ENCODE results near the gene EBLN2. TPM values are rescaled to one million over a fixed set of nuclear protein-coding genes. Genes with fewer than 3 reads are reported as not detected.
"Not testable (repeated sequence)": the region's sequence is repeated elsewhere in the genome, so short reads cannot be mapped to it uniquely, and the experiment has no call there.

Gene EBLN2
- total RNA-seq, 1 donor, result 5.8 TPM

- TF ChIP-seq, protein P1, sequence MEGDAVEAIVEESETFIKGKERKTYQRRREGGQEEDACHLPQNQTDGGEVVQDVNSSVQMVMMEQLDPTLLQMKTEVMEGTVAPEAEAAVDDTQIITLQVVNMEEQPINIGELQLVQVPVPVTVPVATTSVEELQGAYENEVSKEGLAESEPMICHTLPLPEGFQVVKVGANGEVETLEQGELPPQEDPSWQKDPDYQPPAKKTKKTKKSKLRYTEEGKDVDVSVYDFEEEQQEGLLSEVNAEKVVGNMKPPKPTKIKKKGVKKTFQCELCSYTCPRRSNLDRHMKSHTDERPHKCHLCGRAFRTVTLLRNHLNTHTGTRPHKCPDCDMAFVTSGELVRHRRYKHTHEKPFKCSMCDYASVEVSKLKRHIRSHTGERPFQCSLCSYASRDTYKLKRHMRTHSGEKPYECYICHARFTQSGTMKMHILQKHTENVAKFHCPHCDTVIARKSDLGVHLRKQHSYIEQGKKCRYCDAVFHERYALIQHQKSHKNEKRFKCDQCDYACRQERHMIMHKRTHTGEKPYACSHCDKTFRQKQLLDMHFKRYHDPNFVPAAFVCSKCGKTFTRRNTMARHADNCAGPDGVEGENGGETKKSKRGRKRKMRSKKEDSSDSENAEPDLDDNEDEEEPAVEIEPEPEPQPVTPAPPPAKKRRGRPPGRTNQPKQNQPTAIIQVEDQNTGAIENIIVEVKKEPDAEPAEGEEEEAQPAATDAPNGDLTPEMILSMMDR (IDR thresholded peaks at IDR 0.05; ENCODE audit: insufficient read depth, low read length), result peak; percentile 45
- H3K4me3 ChIP-seq (ENCODE audit: low read depth, low read length), result no peak overlapping the region
- DNase-seq (ENCODE audit: low read depth), result peak; percentile 85
Measured at GRCh38 chr3:73056014-73056844, 5.2 kb upstream of the EBLN2 start.

GRCh38 chr3:73056845-73057150, 4.7 kb upstream of the EBLN2 start:
- no peak for DNase-seq (ENCODE audit: low read depth)
- TF ChIP-seq, protein P1 (IDR thresholded peaks at IDR 0.05; ENCODE audit: insufficient read depth, low read length), result no peak
- H3K4me3 ChIP-seq (ENCODE audit: low read depth, low read length), result no peak overlapping the region

GRCh38 chr3:73060302-73060723, 1.1 kb upstream of the EBLN2 start:
- DNase-seq (ENCODE audit: low read depth), result peak; percentile 65
- H3K4me3 ChIP-seq (ENCODE audit: low read depth, low read length), result no peak overlapping the region

DNA sequence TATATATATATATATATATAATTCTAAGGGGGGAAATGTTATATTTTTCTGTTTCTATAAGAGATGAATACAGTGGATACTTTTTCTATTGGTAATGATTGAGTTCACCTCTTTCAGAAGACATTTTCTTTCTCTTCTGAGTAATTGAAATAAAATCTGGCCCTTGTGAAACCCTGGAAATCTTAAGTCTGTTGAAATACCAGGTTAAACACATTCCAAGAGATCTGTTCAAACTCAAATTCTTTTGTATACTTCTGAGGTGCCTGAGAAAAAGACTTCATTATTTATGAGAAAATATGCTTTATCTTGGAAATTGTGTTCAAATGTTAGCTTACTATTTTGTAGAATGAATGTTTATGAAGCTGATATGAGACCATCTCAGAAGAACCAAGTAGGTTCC, 4.8 kb downstream of the EBLN2 start:
- not testable (repeated sequence) for H3K4me3 ChIP-seq (ENCODE audit: low read depth, low read length)
- DNase-seq (ENCODE audit: low read depth), result peak; percentile 63

More at GRCh38 chr3:73060302-73060723, 1.1 kb upstream of the EBLN2 start:
- TF ChIP-seq, protein P1 (IDR thresholded peaks at IDR 0.05; ENCODE audit: insufficient read depth, low read length), result no peak

DNA sequence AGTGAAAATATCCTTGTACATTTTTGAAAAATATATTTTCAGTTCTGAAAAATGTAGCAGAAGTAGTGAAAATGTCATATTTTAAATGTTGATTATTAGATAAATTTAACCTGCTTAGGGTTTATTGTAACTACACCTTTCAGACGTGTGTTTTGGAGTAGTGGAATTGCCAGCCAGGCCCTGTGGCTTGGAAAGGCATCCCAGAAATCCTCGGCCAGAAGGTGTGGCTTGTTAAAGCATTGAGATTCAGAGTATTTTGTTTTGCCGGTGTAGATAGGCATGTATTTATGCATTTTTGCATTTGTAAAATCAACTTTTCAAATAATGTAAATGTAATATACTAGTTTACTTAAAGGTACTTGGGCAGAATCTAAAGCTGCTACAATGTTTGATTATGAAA, 7.0 kb downstream of the EBLN2 start:
- DNase-seq (ENCODE audit: low read depth), result no peak
- TF ChIP-seq, protein P1 (IDR thresholded peaks at IDR 0.05; ENCODE audit: insufficient read depth, low read length), result no peak
- no peak overlapping the region for H3K4me3 ChIP-seq (ENCODE audit: low read depth, low read length)

DNA sequence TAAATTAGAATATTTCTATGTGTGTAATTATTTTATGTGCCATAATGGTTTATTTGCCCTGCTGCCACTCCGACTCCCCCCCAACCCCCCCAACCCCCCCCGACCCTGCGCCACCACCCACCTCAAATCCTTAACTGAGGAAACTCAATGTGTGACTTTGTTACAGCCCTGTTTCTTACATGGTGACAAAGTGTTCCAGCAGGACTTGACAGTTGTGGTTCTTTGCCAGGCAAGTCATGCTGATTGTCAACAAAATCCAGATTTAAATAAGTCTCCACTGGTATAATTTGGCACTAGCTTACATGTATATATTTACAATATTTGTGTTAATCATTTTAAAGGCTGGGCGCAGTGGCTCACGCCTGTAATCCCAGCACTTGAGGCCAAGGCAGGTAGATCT, 7.7 kb downstream of the EBLN2 start:
- TF ChIP-seq, protein P1 (IDR thresholded peaks at IDR 0.05; ENCODE audit: insufficient read depth, low read length), result no peak
- no peak for DNase-seq (ENCODE audit: low read depth)
- H3K4me3 ChIP-seq (ENCODE audit: low read depth, low read length), result no peak overlapping the region

DNA sequence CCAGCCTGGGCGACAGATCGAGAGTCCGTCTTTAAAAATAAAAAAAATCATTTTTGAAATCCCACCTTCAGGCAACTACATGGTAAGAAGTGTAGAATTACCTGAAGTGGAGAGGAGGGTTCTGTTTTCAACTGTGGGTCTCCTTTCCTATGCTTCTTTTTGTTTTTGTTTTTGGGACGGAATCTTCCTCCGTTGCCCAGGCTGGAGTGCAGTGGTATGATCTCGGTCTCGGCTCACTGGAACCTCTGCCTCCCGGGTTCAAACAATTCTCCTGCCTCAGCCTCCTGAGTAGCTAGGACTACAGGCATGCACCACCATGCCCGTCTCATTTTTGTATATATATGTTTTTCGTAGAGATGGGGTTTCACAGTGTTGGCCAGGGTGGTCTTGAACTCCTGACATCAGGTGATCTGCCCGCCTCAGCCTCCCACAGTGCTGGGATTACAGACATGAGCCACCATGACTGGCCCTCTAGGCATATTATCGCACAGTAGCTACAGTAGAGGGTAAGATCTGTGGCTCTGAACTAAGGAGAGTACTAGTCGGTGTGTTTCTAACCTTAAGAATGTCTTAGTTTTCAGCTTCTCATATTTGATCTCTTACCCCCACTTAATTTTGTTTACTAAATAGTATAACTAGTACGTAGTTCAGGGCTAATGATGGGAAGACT, 8.5 kb downstream of the EBLN2 start:
- H3K4me3 ChIP-seq (ENCODE audit: low read depth, low read length), result no peak overlapping the region
- TF ChIP-seq, protein P1 (IDR thresholded peaks at IDR 0.05; ENCODE audit: insufficient read depth, low read length), result no peak
- no peak for DNase-seq (ENCODE audit: low read depth)

Measured in fibroblast of the aortic adventitia (primary cell).